HEK293 (cell line): ENCODE results near the gene ARIH1.

ENCODE experiments used
- MEIS1 ChIP-seq: sonication (generic); formaldehyde crosslinking; IDR thresholded peaks from 2 replicates; pipeline ENCODE4 v1.8.1; 2022; ENCODE audit warnings: missing genetic modification reagents, mild to moderate bottlenecking, borderline replicate concordance
- TCF7L2 ChIP-seq: IDR thresholded peaks from 2 replicates; pipeline ENCODE4 v1.6.1; 2011; ENCODE audit warnings: low read depth, mild to moderate bottlenecking, inconsistent platforms, low read length, moderate library complexity, borderline replicate concordance
- YY1 ChIP-seq: fragments of 450-650 bp; formaldehyde crosslinking; IDR thresholded peaks from 2 replicates; pipeline ENCODE4 v1.5.1; 2018; ENCODE audit warnings: missing biosample characterization, missing genetic modification characterization
- ZBTB17 ChIP-seq: fragments of 450-650 bp; formaldehyde crosslinking; IDR thresholded peaks from 2 replicates; pipeline ENCODE4 v1.5.1; 2016; ENCODE audit warnings: missing biosample characterization, missing genetic modification characterization
- ZBTB48 ChIP-seq: fragments of 450-650 bp; formaldehyde crosslinking; IDR thresholded peaks from 2 replicates; pipeline ENCODE4 v1.5.1; 2016; ENCODE audit warnings: missing biosample characterization, missing genetic modification characterization
- ZIC2 ChIP-seq: fragments of 450-650 bp; formaldehyde crosslinking; IDR thresholded peaks from 2 replicates; pipeline ENCODE4 v1.5.1; 2016; ENCODE audit warnings: missing biosample characterization, missing genetic modification characterization
- ZNF211 ChIP-seq: fragments of 450-650 bp; formaldehyde crosslinking; IDR thresholded peaks from 2 replicates; pipeline ENCODE4 v1.5.1; 2016; ENCODE audit warnings: low read depth, missing biosample characterization, missing genetic modification characterization
- ZNF214 ChIP-seq: fragments of 450-650 bp; formaldehyde crosslinking; IDR thresholded peaks from 2 replicates; pipeline ENCODE4 v1.5.1; 2017; ENCODE audit warnings: missing biosample characterization, mild to moderate bottlenecking, missing genetic modification characterization, borderline replicate concordance
- ZNF266 ChIP-seq: fragments of 450-650 bp; formaldehyde crosslinking; IDR thresholded peaks from 2 replicates; pipeline ENCODE4 v1.5.1; 2016; ENCODE audit warnings: missing biosample characterization, missing genetic modification characterization, low read depth
- ZNF350 ChIP-seq: fragments of 450-650 bp; formaldehyde crosslinking; IDR thresholded peaks from 2 replicates; pipeline ENCODE4 v1.5.0; 2017; ENCODE audit warnings: missing biosample characterization, mild to moderate bottlenecking, missing genetic modification characterization
- ZNF391 ChIP-seq: fragments of 450-650 bp; formaldehyde crosslinking; IDR thresholded peaks from 2 replicates; pipeline ENCODE4 v1.5.1; 2016; ENCODE audit warnings: low read depth, missing biosample characterization, missing genetic modification characterization, borderline replicate concordance
- ZNF510 ChIP-seq: fragments of 450-650 bp; formaldehyde crosslinking; IDR thresholded peaks from 2 replicates; pipeline ENCODE4 v1.5.1; 2018; ENCODE audit warnings: mild to moderate bottlenecking, missing genetic modification characterization, missing biosample characterization; ENCODE audit not compliant: insufficient replicate concordance
- ZNF560 ChIP-seq: fragments of 450-650 bp; formaldehyde crosslinking; IDR thresholded peaks from 2 replicates; pipeline ENCODE4 v1.5.1; 2017; ENCODE audit warnings: missing biosample characterization, missing genetic modification characterization, borderline replicate concordance
- ZNF629 ChIP-seq: fragments of 450-650 bp; formaldehyde crosslinking; IDR thresholded peaks from 2 replicates; pipeline ENCODE4 v1.5.1; 2017; ENCODE audit warnings: missing biosample characterization, missing genetic modification characterization
- ZNF701 ChIP-seq: fragments of 450-650 bp; formaldehyde crosslinking; IDR thresholded peaks from 2 replicates; pipeline ENCODE4 v1.5.1; 2016; ENCODE audit warnings: missing biosample characterization, missing genetic modification characterization
- ZNF777 ChIP-seq: fragments of 450-650 bp; formaldehyde crosslinking; IDR thresholded peaks from 2 replicates; pipeline ENCODE4 v1.5.1; 2017; ENCODE audit warnings: missing biosample characterization, missing genetic modification characterization, borderline replicate concordance
- ZNF791 ChIP-seq: fragments of 450-650 bp; formaldehyde crosslinking; IDR thresholded peaks from 2 replicates; pipeline ENCODE4 v1.5.1; 2016; ENCODE audit warnings: missing biosample characterization, missing genetic modification characterization
- TF ChIP-seq, protein P1 (sequence below): sonication (generic); formaldehyde crosslinking; IDR thresholded peaks from 2 replicates; pipeline ENCODE4 v1.8.1; 2022; ENCODE audit warnings: mild to moderate bottlenecking, moderate library complexity, missing genetic modification reagents
- TF ChIP-seq, protein P2 (sequence below): fragments of 450-650 bp; formaldehyde crosslinking; IDR thresholded peaks from 2 replicates; pipeline ENCODE4 v1.5.0; 2017; ENCODE audit warnings: missing biosample characterization, missing genetic modification characterization, borderline replicate concordance
- TF ChIP-seq, protein P3 (sequence below): fragments of 450-650 bp; formaldehyde crosslinking; IDR thresholded peaks from 2 replicates; pipeline ENCODE4 v1.5.1; 2016; ENCODE audit warnings: missing biosample characterization, missing genetic modification characterization, low read depth
- TF ChIP-seq, protein P4 (sequence below): fragments of 450-650 bp; formaldehyde crosslinking; optimal IDR thresholded peaks from 2 replicates; pipeline ENCODE3; 2016; ENCODE audit warnings: missing biosample characterization, mild to moderate bottlenecking, missing genetic modification characterization
- TF ChIP-seq, protein P5 (sequence below): fragments of 450-650 bp; formaldehyde crosslinking; IDR thresholded peaks from 2 replicates; pipeline ENCODE4 v1.5.1; 2016; ENCODE audit warnings: missing biosample characterization, missing genetic modification characterization, borderline replicate concordance
- TF ChIP-seq, protein P6 (sequence below): fragments of 450-650 bp; formaldehyde crosslinking; IDR thresholded peaks from 2 replicates; pipeline ENCODE4 v1.5.1; 2017; ENCODE audit warnings: missing biosample characterization, missing genetic modification characterization
- TF ChIP-seq, protein P7 (sequence below): fragments of 450-650 bp; formaldehyde crosslinking; IDR thresholded peaks from 2 replicates; pipeline ENCODE4 v1.5.1; 2017; ENCODE audit warnings: missing biosample characterization, missing genetic modification characterization

Gene ARIH1

DNA sequence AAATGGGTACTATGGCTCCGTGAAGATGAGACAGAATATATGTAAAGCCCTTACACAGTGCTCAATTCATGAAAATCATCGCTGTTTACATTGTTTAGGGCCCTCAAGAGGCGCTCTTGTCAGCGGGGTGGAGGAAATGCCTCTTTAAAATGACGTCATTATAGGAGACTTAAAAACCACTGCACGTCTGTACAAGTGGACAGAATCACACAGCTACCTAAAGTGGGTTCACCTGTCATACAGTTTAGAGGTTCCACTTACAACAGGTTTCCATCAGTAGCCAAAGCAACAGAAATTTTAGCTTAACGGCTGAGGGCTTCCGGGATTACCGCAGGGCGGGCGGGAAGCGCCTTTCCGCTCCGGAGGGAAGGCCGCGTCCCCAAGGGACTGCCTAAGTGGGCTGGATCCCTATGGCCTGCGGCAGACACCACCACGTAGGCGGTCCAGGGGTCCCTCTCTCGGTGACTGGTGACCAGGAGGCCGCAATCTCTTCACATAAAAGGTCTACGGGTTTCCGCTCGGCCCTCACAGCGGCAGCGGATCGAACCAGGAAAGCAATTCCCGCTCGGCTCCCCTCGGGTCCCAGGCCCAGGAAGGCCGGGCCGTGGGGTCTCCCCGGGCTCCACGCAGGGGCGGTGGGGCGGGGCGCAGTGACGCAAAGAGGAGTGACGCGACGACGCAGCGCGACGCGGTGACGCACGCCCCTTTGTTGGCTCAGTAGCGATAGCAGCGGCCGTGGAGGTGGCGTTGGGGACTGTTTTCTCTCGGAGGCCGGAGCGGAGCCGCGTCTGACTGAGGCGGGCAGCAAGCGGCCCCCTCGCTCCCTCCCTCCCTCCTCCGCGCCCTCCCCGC, at the start of gene ARIH1 (continued):
- TF ChIP-seq, protein P1, sequence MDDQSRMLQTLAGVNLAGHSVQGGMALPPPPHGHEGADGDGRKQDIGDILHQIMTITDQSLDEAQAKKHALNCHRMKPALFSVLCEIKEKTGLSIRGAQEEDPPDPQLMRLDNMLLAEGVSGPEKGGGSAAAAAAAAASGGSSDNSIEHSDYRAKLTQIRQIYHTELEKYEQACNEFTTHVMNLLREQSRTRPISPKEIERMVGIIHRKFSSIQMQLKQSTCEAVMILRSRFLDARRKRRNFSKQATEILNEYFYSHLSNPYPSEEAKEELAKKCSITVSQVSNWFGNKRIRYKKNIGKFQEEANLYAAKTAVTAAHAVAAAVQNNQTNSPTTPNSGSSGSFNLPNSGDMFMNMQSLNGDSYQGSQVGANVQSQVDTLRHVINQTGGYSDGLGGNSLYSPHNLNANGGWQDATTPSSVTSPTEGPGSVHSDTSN (CRISPR knock-in tag) = peak; percentile 86
- no peak for TF ChIP-seq ZNF214 (tag by site-specific recombination)
- TF ChIP-seq TCF7L2 = no peak
- TF ChIP-seq, protein P2, sequence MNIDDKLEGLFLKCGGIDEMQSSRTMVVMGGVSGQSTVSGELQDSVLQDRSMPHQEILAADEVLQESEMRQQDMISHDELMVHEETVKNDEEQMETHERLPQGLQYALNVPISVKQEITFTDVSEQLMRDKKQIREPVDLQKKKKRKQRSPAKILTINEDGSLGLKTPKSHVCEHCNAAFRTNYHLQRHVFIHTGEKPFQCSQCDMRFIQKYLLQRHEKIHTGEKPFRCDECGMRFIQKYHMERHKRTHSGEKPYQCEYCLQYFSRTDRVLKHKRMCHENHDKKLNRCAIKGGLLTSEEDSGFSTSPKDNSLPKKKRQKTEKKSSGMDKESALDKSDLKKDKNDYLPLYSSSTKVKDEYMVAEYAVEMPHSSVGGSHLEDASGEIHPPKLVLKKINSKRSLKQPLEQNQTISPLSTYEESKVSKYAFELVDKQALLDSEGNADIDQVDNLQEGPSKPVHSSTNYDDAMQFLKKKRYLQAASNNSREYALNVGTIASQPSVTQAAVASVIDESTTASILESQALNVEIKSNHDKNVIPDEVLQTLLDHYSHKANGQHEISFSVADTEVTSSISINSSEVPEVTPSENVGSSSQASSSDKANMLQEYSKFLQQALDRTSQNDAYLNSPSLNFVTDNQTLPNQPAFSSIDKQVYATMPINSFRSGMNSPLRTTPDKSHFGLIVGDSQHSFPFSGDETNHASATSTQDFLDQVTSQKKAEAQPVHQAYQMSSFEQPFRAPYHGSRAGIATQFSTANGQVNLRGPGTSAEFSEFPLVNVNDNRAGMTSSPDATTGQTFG (tag by site-specific recombination) = no peak
- TF ChIP-seq, protein P3, sequence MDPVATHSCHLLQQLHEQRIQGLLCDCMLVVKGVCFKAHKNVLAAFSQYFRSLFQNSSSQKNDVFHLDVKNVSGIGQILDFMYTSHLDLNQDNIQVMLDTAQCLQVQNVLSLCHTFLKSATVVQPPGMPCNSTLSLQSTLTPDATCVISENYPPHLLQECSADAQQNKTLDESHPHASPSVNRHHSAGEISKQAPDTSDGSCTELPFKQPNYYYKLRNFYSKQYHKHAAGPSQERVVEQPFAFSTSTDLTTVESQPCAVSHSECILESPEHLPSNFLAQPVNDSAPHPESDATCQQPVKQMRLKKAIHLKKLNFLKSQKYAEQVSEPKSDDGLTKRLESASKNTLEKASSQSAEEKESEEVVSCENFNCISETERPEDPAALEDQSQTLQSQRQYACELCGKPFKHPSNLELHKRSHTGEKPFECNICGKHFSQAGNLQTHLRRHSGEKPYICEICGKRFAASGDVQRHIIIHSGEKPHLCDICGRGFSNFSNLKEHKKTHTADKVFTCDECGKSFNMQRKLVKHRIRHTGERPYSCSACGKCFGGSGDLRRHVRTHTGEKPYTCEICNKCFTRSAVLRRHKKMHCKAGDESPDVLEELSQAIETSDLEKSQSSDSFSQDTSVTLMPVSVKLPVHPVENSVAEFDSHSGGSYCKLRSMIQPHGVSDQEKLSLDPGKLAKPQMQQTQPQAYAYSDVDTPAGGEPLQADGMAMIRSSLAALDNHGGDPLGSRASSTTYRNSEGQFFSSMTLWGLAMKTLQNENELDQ (tag by site-specific recombination) = no peak
- TF ChIP-seq ZNF560 (tag by site-specific recombination) = no peak
- TF ChIP-seq ZNF391 = 0 out of 2 replicates have a peak, but pooled peaks have one; percentile 56
- TF ChIP-seq, protein P4, sequence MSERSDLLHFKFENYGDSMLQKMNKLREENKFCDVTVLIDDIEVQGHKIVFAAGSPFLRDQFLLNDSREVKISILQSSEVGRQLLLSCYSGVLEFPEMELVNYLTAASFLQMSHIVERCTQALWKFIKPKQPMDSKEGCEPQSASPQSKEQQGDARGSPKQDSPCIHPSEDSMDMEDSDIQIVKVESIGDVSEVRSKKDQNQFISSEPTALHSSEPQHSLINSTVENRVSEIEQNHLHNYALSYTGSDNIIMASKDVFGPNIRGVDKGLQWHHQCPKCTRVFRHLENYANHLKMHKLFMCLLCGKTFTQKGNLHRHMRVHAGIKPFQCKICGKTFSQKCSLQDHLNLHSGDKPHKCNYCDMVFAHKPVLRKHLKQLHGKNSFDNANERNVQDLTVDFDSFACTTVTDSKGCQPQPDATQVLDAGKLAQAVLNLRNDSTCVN (tag by site-specific recombination) = peak; percentile 23
- TF ChIP-seq ZNF701 (tag by site-specific recombination) = no peak
- no peak for TF ChIP-seq ZNF211 (tag by site-specific recombination)
- peak; percentile 96 for TF ChIP-seq ZBTB48 (tag by site-specific recombination)
- TF ChIP-seq ZBTB17 = peak; percentile 97
- TF ChIP-seq, protein P5, sequence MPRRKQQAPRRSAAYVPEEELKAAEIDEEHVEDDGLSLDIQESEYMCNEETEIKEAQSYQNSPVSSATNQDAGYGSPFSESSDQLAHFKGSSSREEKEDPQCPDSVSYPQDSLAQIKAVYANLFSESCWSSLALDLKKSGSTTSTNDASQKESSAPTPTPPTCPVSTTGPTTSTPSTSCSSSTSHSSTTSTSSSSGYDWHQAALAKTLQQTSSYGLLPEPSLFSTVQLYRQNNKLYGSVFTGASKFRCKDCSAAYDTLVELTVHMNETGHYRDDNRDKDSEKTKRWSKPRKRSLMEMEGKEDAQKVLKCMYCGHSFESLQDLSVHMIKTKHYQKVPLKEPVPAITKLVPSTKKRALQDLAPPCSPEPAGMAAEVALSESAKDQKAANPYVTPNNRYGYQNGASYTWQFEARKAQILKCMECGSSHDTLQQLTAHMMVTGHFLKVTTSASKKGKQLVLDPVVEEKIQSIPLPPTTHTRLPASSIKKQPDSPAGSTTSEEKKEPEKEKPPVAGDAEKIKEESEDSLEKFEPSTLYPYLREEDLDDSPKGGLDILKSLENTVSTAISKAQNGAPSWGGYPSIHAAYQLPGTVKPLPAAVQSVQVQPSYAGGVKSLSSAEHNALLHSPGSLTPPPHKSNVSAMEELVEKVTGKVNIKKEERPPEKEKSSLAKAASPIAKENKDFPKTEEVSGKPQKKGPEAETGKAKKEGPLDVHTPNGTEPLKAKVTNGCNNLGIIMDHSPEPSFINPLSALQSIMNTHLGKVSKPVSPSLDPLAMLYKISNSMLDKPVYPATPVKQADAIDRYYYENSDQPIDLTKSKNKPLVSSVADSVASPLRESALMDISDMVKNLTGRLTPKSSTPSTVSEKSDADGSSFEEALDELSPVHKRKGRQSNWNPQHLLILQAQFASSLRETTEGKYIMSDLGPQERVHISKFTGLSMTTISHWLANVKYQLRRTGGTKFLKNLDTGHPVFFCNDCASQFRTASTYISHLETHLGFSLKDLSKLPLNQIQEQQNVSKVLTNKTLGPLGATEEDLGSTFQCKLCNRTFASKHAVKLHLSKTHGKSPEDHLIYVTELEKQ (tag by site-specific recombination) = peak; percentile 45
- TF ChIP-seq YY1 (tag by site-specific recombination) = 0 out of 2 replicates have a peak, but pooled peaks have one; percentile 56
- TF ChIP-seq ZIC2 (tag by site-specific recombination) = peak; percentile 75
- TF ChIP-seq ZNF510 (tag by site-specific recombination) = peak; percentile 42
- TF ChIP-seq ZNF350 = no peak
- TF ChIP-seq ZNF629 (tag by site-specific recombination) = peak; percentile 99
- TF ChIP-seq, protein P6, sequence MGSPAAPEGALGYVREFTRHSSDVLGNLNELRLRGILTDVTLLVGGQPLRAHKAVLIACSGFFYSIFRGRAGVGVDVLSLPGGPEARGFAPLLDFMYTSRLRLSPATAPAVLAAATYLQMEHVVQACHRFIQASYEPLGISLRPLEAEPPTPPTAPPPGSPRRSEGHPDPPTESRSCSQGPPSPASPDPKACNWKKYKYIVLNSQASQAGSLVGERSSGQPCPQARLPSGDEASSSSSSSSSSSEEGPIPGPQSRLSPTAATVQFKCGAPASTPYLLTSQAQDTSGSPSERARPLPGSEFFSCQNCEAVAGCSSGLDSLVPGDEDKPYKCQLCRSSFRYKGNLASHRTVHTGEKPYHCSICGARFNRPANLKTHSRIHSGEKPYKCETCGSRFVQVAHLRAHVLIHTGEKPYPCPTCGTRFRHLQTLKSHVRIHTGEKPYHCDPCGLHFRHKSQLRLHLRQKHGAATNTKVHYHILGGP (tag by site-specific recombination) = no peak
- no peak for TF ChIP-seq ZNF266 (tag by site-specific recombination)
- TF ChIP-seq ZNF791 = no peak
- TF ChIP-seq, protein P7, sequence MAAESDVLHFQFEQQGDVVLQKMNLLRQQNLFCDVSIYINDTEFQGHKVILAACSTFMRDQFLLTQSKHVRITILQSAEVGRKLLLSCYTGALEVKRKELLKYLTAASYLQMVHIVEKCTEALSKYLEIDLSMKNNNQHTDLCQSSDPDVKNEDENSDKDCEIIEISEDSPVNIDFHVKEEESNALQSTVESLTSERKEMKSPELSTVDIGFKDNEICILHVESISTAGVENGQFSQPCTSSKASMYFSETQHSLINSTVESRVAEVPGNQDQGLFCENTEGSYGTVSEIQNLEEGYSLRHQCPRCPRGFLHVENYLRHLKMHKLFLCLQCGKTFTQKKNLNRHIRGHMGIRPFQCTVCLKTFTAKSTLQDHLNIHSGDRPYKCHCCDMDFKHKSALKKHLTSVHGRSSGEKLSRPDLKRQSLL (tag by site-specific recombination) = no peak
- TF ChIP-seq MEIS1 (CRISPR knock-in tag) = peak; percentile 15; the same call in 1 of the 2 replicates
- TF ChIP-seq ZNF777 (tag by site-specific recombination) = no peak
